ENCODE results near the gene TAF1D.
A peak's percentile ranks its signal among the peaks of the same experiment; 100 is the strongest.

DNA sequence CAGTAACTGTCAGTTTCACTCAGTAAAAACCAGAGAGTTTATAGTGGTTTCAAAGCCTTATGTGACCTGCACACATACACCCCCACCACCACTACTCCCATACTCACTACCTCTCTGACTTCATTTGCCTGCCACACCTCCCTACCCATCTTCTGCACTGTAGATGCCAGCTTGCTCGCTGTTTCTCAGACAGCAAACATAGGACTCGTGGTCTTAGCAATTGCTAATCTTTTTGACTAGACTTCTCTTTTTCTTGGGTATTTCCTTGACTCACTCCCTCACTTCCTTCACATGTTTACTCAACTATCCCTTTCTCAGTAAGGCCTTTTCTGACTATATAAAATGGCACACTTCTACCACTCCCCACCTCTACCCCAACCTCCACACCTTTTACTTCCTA lies 52.1 kb downstream of the TAF1D start:
- TF ChIP-seq SPI1 (IDR thresholded peaks at IDR 0.05; ENCODE audit: borderline replicate concordance, low read depth): peak; percentile 48; the same call in 1 of the 2 replicates
- TF ChIP-seq CTCF (IDR thresholded peaks at IDR 0.05; ENCODE audit: insufficient read depth, low read length): no peak
- no peak for TF ChIP-seq POLR2AphosphoS5 (IDR thresholded peaks at IDR 0.05; ENCODE audit: low read depth)
